Colon (tissue), 2 donors: ENCODE results near the gene INTS11.

Experiments
- FAIRE-seq: peaks from 2 replicates; lab custom pipeline; 2012; peaks lifted over from hg19 to GRCh38; lab: Jason Lieb, UNC
- donor health status: control.
- donor health status: control.

The INTS11 gene

DNA sequence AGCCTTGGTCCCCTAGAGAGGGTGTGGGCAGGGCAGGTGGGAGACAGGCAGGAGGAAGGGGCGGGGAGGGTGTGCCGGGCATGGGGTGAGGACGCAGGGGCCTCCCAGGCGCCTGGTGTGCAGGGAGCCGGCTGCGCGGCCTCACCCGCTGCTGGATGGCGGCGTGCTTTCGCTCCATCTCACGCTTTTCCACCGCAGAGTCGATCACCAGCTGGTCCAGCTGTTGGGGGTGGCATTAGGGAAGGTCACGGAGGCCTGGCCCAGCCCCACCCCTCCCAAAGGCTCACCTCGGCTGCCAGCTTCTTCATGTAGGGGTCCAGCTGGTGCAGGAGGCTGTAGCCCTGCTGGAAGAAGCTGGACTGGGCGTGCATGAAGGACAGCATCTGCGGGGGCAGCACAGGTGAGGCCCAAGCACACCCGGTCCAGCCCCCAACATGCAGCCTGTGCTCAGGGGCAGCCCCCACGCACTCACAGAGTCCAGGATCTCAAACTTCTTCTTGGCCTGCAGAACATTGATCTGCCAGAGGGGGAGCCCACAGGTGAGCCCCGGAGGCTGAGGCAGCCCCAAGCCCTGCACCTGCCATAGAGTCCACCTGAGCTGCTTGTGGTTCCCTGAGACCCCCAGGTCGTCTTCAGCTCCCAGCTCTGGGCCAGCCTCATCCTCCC, 24.6 kb downstream of the INTS11 start:
- FAIRE-seq: no peak

DNA sequence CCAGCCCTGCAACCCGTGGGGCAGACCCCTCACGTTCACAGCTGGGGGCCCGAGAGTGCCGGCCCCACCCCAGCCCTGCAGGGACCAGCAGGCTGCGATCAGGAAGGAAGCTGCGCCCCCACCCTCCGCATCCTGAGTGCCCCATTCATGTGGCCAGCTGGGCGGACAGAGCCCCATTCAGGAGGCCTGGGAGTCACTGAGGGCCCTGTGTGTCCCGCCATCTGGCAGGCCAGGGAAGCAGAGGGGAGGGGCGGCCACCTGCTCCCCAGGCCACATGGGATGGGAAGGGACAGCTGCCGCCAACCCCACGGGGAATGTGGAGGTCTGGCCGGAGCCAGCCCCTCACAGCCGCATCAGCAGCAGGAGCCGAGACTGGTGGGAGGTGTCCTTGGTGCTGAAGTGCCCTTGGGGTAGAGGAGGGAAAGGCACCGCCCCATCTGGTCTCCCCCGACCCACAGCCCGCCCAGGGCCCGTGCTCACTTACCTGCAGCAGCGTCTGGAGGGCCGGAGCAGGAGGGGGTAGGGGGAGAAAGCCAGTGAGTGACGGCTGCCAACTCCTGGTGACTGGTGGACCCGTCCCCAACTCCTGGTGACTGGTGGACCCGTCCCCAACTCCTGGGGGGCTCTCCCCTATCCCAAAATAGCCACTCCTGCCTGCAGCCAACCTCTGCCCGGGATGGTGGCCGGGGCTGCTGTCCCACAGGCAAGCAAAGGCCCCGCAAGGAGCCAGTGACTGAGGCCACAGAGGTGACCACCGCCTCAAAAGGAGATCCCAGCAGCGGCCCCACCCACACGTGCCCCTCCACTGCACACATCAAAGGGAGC, 25.4 kb downstream of the INTS11 start:
- no peak for FAIRE-seq

DNA sequence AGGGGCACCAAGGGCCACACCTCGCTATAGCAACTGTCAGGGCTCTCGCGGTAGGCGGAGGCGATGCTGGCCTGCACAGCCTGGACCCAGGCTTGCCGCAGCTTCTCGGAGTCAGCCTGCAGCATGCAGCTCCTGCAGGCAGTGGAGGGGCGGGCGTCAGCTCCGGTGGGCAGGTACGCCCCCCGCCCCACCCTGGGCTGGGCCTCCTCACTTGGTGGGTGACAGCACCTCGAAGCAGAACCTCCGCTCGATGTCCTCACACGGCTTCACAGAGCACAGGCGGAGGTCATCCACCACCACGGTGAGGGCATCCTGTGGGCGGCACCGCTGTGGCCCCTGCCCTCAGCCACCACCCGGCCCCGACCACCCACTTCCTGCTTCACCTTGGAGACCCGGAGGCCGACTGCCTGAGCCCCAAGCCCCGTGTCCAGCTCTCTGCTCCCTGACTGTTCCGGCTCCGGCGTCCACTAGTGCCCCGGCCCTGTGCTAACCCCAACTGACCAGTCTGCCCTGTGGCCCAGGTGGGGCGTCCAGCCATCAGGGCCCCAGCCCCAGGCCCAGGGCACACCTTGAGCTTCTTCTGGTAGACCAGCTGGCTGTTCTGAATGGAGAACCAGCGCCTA, 26.5 kb downstream of the INTS11 start:
- FAIRE-seq: no peak

DNA sequence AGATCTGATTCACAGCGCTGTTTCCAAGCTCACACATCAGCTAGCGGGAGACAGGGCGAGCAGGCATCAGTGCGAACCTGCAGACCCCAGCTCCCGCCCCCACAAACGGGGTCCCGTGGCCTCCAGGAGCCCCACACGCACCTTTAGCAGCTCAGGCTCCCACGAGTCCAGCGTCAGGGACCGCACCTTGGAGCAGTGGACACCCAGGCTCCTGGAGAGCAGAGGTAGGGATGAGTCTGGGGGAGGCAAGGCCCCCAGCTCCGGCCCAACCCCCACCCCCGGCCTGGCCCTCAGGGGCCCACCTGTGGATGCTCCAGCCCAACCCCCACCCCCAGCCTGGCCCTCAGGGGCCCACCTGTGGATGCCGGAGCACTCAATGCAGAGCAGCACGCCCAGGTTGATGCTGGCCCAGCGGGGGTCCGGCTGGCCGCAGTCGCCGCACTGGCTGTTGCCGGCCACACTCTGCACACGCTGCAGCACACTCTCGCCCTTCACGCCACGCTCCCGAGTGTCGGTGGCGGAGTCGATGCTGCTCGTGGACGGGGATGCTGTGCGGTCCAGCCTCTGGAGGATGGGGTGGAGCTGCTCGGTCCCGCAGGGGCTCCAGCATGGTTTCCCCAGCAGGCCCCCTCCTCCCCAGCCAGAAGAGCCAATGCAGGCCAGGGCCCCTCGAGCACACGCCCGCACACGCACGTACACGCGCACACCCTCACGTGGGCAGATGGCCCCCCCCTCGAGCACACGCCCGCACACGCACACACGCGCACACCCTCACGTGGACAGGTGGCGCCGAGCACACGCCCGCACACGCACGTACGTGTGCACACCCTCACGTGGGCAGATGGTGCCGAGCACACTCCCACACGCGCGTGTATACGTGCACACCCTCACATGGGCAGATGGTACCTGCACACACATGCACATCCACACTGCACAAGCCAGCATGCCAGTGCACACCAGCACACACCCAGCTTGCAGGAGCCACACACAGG, 28.1 kb downstream of the INTS11 start:
- FAIRE-seq: no peak

DNA sequence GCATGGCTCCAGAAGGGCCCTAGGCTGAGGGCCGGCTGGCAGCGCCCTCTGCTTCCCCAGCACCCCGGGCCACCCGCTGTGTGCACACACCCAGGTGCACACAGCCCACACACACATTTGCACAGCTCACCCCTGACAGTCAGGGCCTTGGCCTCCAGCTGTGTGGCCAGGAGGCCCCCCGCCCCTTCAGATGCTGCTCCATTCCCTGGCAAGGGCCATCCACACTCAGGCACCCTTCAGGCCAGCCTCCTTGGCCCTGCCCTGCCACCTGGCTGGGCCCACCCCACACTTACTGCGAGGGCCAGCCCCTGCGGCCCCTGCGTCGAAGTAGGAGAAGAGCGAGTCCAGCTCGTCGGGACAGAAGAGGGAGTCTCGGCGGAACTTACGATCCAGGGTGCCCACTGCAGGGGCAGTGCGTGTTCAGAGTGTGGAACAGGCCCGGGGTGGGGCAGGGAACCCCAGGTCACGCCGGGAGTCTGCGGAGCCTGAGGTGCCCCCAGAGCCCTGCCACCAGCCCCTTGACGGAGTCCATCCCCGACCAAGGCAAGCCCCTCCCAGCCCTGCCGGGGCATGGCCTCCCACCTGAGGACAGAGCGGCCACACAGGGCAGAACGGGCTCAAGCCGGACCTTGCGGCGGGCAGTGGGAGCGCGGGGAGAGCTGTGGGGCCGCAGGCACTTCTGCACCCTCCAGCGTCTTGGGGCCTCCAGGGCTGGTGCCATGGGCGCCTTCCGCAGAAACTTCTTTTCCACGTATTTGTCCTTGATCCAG, 29.1 kb downstream of the INTS11 start:
- FAIRE-seq: no peak

DNA sequence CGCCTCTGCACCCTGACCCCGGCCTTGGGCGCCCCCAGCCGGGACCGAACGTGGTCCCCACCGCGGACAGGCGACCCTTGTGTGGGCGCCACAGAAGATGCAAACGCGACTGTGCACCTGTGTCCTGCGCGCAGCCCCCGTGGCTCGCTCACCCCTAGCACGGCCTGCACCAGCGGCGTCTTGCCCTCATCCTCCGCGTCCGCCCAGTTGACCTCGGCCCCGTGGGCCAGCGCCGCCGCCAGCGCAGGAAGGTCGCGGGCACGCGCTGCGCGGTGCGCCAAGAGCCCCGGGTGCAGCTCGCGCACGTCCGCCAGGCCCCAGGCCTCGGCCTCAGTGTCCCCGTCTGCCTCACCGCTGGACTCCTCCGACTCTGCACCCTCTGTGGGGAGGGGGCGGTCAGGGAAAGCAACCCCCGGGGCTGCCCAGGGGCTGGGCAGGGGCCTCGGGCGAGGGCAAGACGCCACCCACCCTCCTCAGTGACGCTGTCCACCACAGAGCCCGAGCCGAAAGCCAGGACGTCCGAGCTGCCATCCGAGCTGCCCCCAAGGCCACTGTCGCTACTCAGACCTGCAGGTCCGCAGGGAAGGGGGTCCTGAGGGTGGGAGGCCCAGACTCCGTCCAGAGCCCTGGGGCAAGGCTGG, 30.1 kb downstream of the INTS11 start:
- FAIRE-seq: no peak

DNA sequence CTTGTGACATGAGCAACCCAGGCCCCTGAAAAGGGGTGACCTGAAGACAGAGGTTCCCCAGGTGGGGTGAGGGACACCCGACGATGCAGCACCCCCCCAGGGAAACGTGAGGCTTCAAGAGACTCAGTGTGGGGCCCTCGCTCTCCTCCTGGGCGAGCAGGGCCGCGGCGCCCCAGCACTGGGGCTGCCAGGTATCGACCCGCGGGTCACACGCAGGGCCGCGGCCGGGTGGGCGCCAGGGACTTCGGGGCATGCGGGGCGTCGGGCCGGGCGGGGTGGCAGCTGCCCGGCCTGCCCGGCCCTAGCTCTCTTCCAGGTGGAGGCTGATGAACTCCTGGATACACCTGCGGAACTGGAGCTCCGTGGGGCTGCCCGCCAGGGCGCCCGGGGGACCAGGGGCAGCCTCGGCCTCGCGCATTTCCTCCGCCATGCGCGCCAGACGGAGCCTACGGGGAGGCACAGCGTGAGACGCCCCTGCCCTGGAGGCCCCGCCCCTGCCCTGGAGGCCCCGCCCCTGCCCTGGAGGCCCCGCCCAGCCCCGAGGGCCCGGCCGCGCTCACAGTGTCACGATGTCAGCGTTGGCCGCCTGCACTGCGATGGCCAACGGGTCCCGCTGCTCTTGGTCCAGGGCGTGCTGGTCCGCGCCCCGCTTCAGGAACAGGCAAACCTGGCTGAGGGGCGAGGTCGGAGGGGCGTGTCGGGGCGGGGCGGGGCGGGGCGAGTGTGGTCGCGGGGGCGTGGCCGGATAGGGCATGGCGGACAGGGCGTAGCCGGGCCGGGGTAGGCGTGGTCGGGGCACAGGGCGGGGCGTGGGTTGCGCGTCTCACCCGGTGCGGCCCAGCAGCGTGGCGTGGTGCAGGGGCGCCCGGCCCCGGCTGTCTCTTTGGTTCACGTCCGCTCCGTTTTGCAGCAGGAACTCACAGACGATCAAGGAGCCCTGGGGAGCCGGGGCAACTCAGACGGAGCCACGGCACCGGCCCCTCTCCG, 30.9 kb downstream of the INTS11 start:
- no peak for FAIRE-seq

DNA sequence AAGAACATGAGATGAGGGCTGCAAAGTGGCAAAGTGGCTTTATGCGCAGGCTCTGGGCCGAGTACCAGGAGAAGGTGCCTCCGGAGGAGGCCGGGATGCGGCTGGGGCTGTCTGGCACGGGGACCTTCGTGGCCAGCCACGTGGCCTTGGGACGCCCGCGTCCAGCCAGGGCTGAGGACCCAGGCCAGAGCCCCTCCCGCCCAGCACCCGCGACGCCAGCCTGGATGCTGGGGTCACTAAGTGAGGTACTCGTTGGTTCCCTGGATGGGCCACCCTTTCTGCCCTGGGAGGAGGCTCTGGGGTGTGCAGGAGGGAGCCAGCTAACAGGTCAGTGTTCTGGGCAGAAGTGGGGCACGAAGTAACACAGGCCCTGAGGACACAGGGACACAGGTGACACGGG, 31.6 kb downstream of the INTS11 start:
- no peak for FAIRE-seq

DNA sequence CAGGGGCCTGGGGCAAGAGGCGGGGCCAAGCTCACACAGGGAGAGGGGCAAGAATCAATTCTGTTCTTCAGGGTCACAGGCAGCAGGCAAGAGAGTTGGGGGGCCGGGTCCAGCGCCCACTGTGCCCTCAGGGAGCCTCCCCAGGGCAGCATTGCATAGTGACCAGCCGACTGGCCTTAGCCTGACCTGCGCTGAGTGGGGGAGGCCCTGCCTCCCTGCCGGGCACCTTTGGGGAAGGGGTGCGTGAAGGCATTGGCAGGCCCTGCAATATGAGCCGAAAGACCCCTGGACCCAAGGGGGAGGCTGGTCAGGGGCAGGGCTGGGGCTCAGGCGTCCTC, 32.0 kb downstream of the INTS11 start:
- no peak for FAIRE-seq

DNA sequence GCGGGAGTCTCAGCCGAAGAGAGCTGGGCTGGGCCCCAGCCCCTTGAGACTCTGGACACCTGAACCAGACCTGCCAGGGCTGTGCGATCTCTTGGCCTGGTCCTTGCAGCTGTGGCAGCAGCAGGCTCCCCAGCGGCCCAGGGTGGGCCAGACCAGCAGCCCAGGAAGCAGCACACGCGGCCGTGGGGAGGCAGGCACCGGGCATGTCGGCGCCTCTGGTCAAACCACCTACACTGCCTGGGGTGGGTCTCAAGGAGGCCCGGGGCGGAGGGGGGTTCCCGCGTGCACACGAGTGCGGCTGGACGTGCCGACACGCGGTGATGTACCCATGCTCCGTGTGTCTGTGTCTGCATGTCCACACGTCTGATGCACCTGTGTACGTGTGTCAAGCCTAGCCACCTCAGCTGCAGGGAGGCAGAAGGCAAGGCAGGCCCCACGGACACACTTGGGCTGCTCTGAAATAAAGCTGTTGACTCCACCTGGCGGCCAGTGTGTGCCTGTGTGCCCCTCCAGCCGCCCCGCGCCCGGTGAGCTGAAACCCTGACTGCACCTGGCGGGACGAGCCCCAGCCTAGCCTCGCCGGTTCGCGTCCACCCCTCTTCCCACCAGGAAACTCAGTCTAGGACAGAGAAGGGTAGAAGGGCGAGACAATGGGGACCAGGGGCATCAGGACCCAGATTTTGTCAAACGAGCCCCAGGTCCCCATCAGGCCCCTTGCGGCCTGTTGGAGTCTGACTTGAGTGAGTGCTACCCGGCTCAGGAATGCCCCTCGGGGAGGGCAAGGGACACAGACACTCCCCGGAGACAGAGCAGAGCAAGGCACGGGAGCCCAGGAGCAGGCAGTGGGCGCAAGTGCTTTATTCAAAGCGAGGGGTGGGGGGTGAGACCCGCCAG, 32.7 kb downstream of the INTS11 start:
- no peak for FAIRE-seq

DNA sequence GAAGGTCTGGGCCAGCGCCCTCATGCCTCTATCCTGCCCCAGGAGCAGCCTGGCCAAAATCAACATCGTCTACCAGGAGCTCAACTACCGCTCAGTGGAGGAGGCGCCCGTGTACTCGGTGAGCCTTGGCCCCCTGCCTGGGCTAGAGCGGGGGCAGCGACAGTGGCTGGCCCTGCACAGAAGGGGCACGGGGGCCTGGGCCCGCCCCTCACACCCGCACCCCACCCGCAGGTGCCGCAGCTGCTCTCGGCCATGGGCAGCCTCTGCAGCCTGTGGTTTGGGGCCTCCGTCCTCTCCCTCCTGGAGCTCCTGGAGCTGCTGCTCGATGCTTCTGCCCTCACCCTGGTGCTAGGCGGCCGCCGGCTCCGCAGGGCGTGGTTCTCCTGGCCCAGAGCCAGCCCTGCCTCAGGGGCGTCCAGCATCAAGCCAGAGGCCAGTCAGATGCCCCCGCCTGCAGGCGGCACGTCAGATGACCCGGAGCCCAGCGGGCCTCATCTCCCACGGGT, 33.4 kb downstream of the INTS11 start:
- FAIRE-seq: no peak

DNA sequence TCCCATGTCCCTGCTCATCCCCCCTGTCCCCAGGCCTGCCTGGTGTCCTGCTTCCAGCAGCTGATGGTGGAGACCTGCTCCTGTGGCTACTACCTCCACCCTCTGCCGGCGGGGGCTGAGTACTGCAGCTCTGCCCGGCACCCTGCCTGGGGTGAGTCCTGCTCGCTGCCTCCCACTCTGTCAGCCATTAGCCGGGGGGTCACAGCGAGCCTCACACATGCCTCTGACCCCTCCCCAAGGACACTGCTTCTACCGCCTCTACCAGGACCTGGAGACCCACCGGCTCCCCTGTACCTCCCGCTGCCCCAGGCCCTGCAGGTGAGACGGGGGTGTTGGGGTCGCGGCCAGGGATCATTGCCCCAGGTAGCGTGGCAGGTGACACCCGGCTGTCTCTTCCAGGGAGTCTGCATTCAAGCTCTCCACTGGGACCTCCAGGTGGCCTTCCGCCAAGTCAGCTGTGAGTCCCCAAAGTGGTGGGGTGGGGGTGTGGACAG, 34.2 kb downstream of the INTS11 start:
- FAIRE-seq: no peak

DNA sequence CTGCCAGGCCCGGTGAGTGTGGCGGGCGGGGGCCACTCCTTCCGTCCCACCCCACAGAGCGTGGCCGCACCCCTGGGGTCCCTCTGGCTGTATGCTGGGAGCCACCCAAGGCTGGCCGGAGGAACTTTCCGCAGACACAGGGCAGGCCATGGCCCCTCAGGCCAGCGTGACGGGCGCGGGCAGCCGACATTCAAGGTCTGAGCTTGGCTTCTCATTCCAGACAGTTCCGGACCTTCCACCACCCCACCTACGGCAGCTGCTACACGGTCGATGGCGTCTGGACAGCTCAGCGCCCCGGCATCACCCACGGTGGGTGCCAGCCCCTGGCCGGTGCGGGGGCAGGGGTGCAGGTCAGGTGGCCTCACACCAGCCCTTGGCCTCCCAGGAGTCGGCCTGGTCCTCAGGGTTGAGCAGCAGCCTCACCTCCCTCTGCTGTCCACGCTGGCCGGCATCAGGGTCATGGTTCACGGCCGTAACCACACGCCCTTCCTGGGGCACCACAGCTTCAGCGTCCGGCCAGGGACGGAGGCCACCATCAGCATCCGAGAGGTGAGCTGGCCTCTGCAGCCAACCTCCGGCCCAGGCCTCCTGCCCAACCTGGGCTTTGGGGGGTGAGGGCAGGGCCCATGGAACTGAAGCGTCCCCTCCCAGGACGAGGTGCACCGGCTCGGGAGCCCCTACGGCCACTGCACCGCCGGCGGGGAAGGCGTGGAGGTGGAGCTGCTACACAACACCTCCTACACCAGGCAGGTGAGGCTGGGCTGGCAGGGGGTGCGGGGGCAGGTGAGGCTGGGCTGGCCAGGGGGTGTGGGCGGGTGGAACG, 37.0 kb downstream of the INTS11 start:
- FAIRE-seq: no peak

DNA sequence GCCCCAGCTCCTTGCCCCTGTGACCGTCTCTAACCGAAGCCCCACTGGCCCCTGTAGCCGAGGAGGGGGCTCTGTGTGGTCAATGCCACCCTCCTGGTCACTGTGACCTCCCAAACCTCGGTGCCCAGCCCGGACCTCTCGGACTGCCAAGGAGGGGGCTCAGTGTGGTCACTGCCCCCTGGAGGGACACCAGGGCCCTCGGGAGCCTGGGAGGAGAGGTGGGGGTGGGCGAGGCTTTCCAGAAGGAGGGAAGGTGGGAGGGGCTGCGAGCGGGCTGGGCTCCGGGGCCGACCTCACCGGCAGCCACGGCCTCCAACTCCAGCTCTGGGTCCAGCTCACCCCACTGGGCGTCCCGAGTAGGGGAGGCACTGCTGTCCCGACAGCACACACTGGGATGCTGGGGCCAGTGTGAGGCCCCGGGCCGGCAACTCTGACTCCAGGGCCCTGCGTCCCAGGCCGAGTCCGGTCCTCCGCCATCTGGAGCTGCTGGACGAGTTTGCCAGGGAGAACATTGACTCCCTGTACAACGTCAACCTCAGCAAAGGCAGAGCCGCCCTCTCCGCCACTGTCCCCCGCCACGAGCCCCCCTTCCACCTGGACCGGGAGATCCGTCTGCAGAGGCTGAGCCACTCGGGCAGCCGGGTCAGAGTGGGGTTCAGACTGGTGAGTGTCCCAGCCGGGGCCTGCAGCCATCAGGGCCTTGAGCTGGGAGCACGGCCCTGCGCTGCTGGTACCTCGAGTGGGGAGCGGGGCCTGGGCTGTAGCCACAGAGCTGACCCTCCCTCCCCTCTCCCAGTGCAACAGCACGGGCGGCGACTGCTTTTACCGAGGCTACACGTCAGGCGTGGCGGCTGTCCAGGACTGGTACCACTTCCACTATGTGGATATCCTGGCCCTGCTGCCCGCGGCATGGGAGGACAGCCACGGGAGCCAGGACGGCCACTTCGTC, 37.9 kb downstream of the INTS11 start:
- no peak for FAIRE-seq

DNA sequence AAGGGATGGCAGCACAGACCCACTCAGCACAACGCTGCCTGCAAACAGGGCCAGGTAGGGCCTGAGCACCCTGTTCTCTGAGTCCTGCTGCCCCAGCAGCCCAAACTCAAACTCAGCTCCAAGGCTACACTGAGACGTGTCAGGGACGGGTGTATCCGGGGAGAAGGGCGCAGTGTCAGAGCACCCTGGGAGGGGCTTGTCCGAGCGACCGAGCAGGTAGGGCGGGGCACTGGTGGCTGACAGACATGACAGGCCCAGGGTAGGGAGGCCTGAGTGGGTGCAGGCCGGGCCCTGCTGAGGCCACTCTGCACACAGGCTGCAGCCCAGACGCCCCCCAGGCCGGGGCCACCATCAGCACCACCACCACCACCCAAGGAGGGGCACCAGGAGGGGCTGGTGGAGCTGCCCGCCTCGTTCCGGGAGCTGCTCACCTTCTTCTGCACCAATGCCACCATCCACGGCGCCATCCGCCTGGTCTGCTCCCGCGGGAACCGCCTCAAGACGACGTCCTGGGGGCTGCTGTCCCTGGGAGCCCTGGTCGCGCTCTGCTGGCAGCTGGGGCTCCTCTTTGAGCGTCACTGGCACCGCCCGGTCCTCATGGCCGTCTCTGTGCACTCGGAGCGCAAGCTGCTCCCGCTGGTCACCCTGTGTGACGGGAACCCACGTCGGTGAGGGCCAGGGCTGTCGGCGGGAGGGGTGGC, 38.7 kb downstream of the INTS11 start:
- FAIRE-seq: no peak
